ENCODE data around the gene SRGAP3. TPM values are rescaled to one million over a fixed set of nuclear protein-coding genes. Genes with fewer than 3 reads are reported as not detected.

The SRGAP3 gene
- total RNA-seq, 2 experiments from 2014 or later: 1.8 to 2.5 TPM

GRCh38 chr3:9169956-9170850 lies 79.2 kb downstream of the SRGAP3 start:
- ChIA-PET POLR2A (no interaction called here), CTCF (no interaction called here)
- Mint-ChIP-seq H3K27ac (no peak overlapping the region), H3K27me3 (no peaks in the 10 kb centered on the region), H3K36me3 (ENCODE audit: low read depth) (no peaks in the 10 kb centered on the region), H3K4me3 (no peak overlapping the region), H3K9me3 (no peaks in the 10 kb centered on the region), H3K4me1 (ENCODE audit: low read depth) (peaks cover 12% of the 10 kb centered on the region)
- intact Hi-C loops (cut with micrococcal nuclease): no loop called here
- ATAC-seq (peak; percentile 45), DNase-seq (peak; percentile 50)
- no peak for TF ChIP-seq CTCF (IDR thresholded peaks at IDR 0.05)

GRCh38 chr3:9169326-9169725 lies 80.1 kb downstream of the SRGAP3 start:
- ATAC-seq: no peak
- DNase-seq: no peak
- Mint-ChIP-seq H3K27me3 (no peaks in the 10 kb centered on the region), H3K9me3 (no peaks in the 10 kb centered on the region), H3K27ac (no peak overlapping the region), H3K36me3 (ENCODE audit: low read depth) (no peaks in the 10 kb centered on the region), H3K4me1 (ENCODE audit: low read depth) (peaks cover 12% of the 10 kb centered on the region), H3K4me3 (no peak overlapping the region)
- POLR2A ChIA-PET: no interaction called here
- intact Hi-C loops (cut with micrococcal nuclease): no loop called here
- TF ChIP-seq CTCF (IDR thresholded peaks at IDR 0.05): no peak
- CTCF ChIA-PET: no interaction called here

- Mint-ChIP-seq H3K27ac (peak overlapping the region; percentile 26), H3K27me3 (no peaks in the 10 kb centered on the region), H3K4me3 (no peak overlapping the region), H3K36me3 (ENCODE audit: low read depth) (no peaks in the 10 kb centered on the region), H3K4me1 (ENCODE audit: low read depth) (peaks cover 12% of the 10 kb centered on the region), H3K9me3 (no peaks in the 10 kb centered on the region)
- ChIA-PET CTCF (interaction anchor here (0.8 to 1.8 kb wide), 4 partner anchors 9 to 481 kb away, joined by 3 to 5 read pairs (median 3); partner anchors contain the start of gene MTMR14), POLR2A (no interaction called here)
- ATAC-seq (peak; percentile 93), DNase-seq (peak; percentile 78)
- no peak for TF ChIP-seq CTCF (IDR thresholded peaks at IDR 0.05)
- intact Hi-C loops (cut with micrococcal nuclease): no loop called here
These were observed 81.2 kb downstream of the SRGAP3 start for GRCh38 chr3:9168241-9168741.

GRCh38 chr3:9167222-9167621 lies 82.2 kb downstream of the SRGAP3 start:
- ATAC-seq: no peak
- peaks cover 12% of the 10 kb centered on the region for H3K4me1 Mint-ChIP-seq (ENCODE audit: low read depth)
- ChIA-PET CTCF (interaction anchor here (0.5 to 1.8 kb wide), 4 partner anchors 14 to 1297 kb away, joined by 3 to 5 read pairs (median 3); partner anchors contain the start of gene MTMR14), POLR2A (no interaction called here)
- TF ChIP-seq CTCF (IDR thresholded peaks at IDR 0.05): no peak
- H3K9me3 Mint-ChIP-seq: no peaks in the 10 kb centered on the region
- no peak for DNase-seq
- no peak overlapping the region for H3K4me3 Mint-ChIP-seq
- H3K36me3 Mint-ChIP-seq (ENCODE audit: low read depth): no peaks in the 10 kb centered on the region
- intact Hi-C loops (cut with micrococcal nuclease): no loop called here
- H3K27me3 Mint-ChIP-seq: no peaks in the 10 kb centered on the region
- H3K27ac Mint-ChIP-seq: no peak overlapping the region

GRCh38 chr3:9165421-9165820 lies 84.0 kb downstream of the SRGAP3 start:
- ATAC-seq (no peak), DNase-seq (no peak)
- intact Hi-C loops (cut with micrococcal nuclease): no loop called here
- ChIA-PET POLR2A (no interaction called here), CTCF (no interaction called here)
- no peak for TF ChIP-seq CTCF (IDR thresholded peaks at IDR 0.05)
- H3K27ac Mint-ChIP-seq: no peak overlapping the region
- no peaks in the 10 kb centered on the region for H3K27me3 Mint-ChIP-seq
- H3K9me3 Mint-ChIP-seq: no peaks in the 10 kb centered on the region
- no peaks in the 10 kb centered on the region for H3K36me3 Mint-ChIP-seq (ENCODE audit: low read depth)
- H3K4me3 Mint-ChIP-seq: no peak overlapping the region
- peaks cover 7% of the 10 kb centered on the region for H3K4me1 Mint-ChIP-seq (ENCODE audit: low read depth)

All from activated CD8-positive, alpha-beta T cell treated with anti-CD3 and anti-CD28 coated beads for 36 hours (primary cell).